Measurements from ENCODE around the gene LDB3.

LDB3 gene

GRCh38 chr10:86658261-86658741, 10.0 kb upstream of the LDB3 start (continued):
- TF ChIP-seq ZNF280C (tag by site-specific recombination; IDR thresholded peaks at IDR 0.05) (no peak), ZNF248 (tag by site-specific recombination; IDR thresholded peaks at IDR 0.05) (no peak)

GRCh38 chr10:86658751-86659150, 9.6 kb upstream of the LDB3 start:
- Histone ChIP-seq H3K4me3 (ENCODE audit: low read depth, low read length) (no peak overlapping the region), H3K27ac (ENCODE audit: extremely low read depth, low read depth, low read length) (no peak overlapping the region), H3K4me1 (ENCODE audit: control insufficient read depth, insufficient read depth, low read length) (no peaks in the 10 kb centered on the region), H3K9me3 (ENCODE audit: control insufficient read depth, insufficient read depth, low read depth, low read length) (no peaks in the 10 kb centered on the region), H3K36me3 (ENCODE audit: control insufficient read depth in 2 of 2, insufficient read depth in 1 of 2, low read length in 2 of 2) (no peaks in the 10 kb centered on the region)
- TF ChIP-seq GLI2 (tag by site-specific recombination; IDR thresholded peaks at IDR 0.05; ENCODE audit: borderline replicate concordance, low read depth) (no peak), KLF1 (tag by site-specific recombination; IDR thresholded peaks at IDR 0.05) (no peak), IKZF3 (tag by site-specific recombination; IDR thresholded peaks at IDR 0.05) (no peak), ZBTB7A (tag by site-specific recombination; IDR thresholded peaks at IDR 0.05; ENCODE audit: low read depth) (no peak), KLF17 (tag by site-specific recombination; IDR thresholded peaks at IDR 0.05) (no peak), ZFP37 (tag by site-specific recombination; IDR thresholded peaks at IDR 0.05) (no peak), ZSCAN4 (tag by site-specific recombination; IDR thresholded peaks at IDR 0.05) (no peak)
- ChIA-PET POLR2A (no interaction called here), CTCF (interaction anchor here (0.6 to 1.2 kb wide), 2 partner anchors 35 to 74 kb away, joined by 3 to 4 read pairs; no protein-coding TSS in a partner anchor)

GRCh38 chr10:86659161-86659691, 9.1 kb upstream of the LDB3 start:
- H3K4me1 ChIP-seq (ENCODE audit: control insufficient read depth, insufficient read depth, low read length), result no peaks in the 10 kb centered on the region
- no peaks in the 10 kb centered on the region for H3K9me3 ChIP-seq (ENCODE audit: control insufficient read depth, insufficient read depth, low read depth, low read length)
- ChIA-PET CTCF (interaction anchor here (0.6 to 1.2 kb wide), 2 partner anchors 34 to 75 kb away, joined by 3 to 4 read pairs; no protein-coding TSS in a partner anchor), POLR2A (no interaction called here)
- H3K36me3 ChIP-seq (ENCODE audit: control insufficient read depth in 2 of 2, insufficient read depth in 1 of 2, low read length in 2 of 2), result no peaks in the 10 kb centered on the region
- TF ChIP-seq ZNF274 (IDR thresholded peaks at IDR 0.05; ENCODE audit: low read length) (no peak), ZNF274 (tag by site-specific recombination; IDR thresholded peaks at IDR 0.05; ENCODE audit: borderline replicate concordance) (no peak), ZNF837 (tag by site-specific recombination; IDR thresholded peaks at IDR 0.05) (no peak), ZNF549 (tag by site-specific recombination; IDR thresholded peaks at IDR 0.05) (no peak), ZNF544 (tag by site-specific recombination; IDR thresholded peaks at IDR 0.05) (no peak), KLF16 (tag by site-specific recombination; IDR thresholded peaks at IDR 0.05) (no peak), ZBTB8A (tag by site-specific recombination; IDR thresholded peaks at IDR 0.05) (no peak), ZNF610 (tag by site-specific recombination; IDR thresholded peaks at IDR 0.05; ENCODE audit: borderline replicate concordance) (no peak), ZNF24 (tag by site-specific recombination; IDR thresholded peaks at IDR 0.05) (no peak), ZNF324 (tag by site-specific recombination; IDR thresholded peaks at IDR 0.05) (no peak), ZNF211 (tag by site-specific recombination; IDR thresholded peaks at IDR 0.05; ENCODE audit: low read depth) (no peak), ZNF202 (tag by site-specific recombination; IDR thresholded peaks at IDR 0.05; ENCODE audit: borderline replicate concordance) (no peak)
- no peak overlapping the region for H3K4me3 ChIP-seq (ENCODE audit: low read depth, low read length)
- no peak overlapping the region for H3K27ac ChIP-seq (ENCODE audit: extremely low read depth, low read depth, low read length)
